Adrenal gland (tissue), 5 donors: ENCODE measurements around the gene BNIP3.

Source experiments
- POLR2A ChIP-seq, 2 donors: fragments of 450-650 bp; IDR thresholded peaks; one replicate each; pipeline ENCODE4 v1.6.1; 2017; ENCODE audit warnings: antibody characterized with exemption in 2 of 2, mild to moderate bottlenecking in 2 of 2, moderate library complexity in 1 of 2
- TF ChIP-seq, protein P1 (sequence below), 6 experiments: fragments of 450-650 bp in 4 of 6; fragments of 200-600 bp in 2 of 6; sonication (generic) in 1 of 6; IDR thresholded peaks; 1 replicate in 5 of 6; 2 replicates in 1 of 6; pipeline versions ENCODE4 v1.5.1 to v1.8.0; 2016 to 2021; ENCODE audit warnings: antibody characterized with exemption in 6 of 6, mild to moderate bottlenecking in 2 of 6, moderate library complexity in 1 of 6
- donor health status: DM: no; HTN: no; CAD: no.

DNA sequence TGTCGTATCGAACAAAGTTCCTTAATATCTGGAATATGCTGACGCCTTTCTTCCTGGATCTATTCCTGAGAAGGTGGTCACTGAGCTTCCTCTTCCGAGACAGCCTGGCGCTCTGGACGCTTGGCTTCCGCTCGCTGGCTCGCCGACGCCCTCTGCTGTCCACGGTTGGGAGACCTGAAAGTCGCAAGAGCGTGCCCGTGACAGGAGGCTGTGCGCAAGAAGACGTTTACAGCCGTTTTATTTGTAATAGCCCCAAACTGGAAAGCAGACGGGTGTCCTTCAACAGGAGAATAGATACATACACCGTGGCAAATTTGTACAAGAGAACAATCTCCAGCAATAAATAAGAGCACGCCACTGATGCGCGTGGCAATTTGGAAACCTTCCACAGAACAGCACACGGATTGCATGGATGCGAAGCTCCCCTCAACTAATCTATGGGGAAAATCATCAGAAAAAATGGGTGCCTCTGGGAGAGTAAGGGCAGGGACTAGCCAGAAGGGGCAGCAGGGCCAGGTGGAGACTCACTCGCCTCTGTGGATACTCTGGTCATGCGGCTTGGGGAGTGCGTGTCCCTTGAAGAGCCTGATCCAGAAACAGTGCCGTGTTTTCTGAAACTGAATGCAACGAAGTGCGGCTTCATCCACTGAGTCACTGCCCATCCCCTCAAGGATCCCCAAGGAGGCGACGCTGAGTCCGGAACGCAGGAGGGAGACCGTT is 41.5 kb upstream of the BNIP3 start:
- TF ChIP-seq, protein P1, sequence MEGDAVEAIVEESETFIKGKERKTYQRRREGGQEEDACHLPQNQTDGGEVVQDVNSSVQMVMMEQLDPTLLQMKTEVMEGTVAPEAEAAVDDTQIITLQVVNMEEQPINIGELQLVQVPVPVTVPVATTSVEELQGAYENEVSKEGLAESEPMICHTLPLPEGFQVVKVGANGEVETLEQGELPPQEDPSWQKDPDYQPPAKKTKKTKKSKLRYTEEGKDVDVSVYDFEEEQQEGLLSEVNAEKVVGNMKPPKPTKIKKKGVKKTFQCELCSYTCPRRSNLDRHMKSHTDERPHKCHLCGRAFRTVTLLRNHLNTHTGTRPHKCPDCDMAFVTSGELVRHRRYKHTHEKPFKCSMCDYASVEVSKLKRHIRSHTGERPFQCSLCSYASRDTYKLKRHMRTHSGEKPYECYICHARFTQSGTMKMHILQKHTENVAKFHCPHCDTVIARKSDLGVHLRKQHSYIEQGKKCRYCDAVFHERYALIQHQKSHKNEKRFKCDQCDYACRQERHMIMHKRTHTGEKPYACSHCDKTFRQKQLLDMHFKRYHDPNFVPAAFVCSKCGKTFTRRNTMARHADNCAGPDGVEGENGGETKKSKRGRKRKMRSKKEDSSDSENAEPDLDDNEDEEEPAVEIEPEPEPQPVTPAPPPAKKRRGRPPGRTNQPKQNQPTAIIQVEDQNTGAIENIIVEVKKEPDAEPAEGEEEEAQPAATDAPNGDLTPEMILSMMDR (IDR thresholded peaks at IDR 0.05): peak; percentile 80 to 95 (median 90)
- no peak for TF ChIP-seq POLR2A (IDR thresholded peaks at IDR 0.05)
